NCI-H2196 treated with DMSO at 0.1 percent for 48 hours (cell line): ENCODE results near the gene SDK1.
"Not testable (repeated sequence)": the region's sequence is repeated elsewhere in the genome, so short reads cannot be mapped to it uniquely, and the experiment has no call there.

Source experiments
- DNase-seq: peaks from one replicate; lab custom pipeline; 2025; ENCODE audit not compliant: unreplicated experiment; lab: John Stamatoyannopoulos, UW

SDK1 gene

DNA sequence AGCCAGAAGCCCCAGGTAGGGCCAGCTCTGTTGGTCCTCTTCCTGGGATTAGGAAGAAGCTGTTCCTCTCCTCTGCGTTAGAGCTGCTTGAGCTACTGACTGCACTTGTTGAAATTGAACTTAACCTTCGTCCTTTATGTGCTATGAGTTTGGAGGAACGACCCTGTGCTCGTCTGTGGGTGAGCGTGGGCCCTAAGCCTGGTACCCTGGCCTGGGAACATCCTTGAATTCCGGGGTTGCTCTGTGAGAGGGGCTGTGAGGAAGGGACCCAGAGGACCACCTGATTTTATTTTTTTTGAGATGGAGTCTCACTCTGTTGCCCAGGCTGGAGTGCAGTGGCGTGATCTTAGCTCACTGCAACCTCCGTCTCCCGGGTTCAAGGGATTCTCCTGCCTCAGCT is 933.8 kb downstream of the SDK1 start:
- no peak for DNase-seq

DNA sequence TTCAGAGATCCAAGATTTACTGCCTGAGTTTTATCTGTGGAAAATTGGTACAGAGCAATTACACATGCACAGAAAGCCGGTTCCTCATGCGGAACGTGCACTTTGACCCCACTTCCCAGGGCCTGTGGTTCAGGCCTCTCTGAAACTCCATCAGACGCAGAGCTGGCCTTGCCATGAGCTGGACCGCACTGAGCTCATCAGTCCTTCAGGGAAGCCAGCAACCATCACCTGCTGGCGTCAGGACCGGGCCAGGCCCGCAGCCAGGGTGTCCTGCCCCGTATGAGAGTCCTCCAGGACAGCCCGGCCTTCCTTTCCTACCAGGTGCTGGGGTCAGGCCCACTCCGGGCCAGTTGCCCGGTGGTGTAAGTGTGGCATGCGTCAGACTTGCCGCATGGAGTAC is 934.5 kb downstream of the SDK1 start:
- no peak for DNase-seq

DNA sequence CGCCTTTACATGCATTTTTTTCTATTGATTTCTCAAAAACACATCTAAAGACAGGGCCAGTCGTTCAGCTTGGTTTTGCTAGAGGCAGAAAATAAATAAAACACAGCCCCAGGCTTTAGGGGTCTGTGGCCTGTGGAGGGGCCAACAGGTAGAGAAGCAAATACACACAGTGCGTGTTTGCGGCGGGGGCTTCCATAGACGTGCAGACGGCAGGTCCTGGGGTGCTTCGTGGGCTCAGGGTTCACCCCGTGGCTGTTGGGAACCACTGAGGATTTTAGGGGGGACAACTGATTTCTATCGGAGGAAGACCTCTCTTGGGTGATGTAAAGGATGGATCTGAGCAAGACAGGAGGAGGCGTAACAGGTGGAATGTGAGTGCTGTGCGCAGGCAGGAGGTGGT is 935.3 kb downstream of the SDK1 start:
- DNase-seq = no peak

GRCh38 chr7:4236873-4237272 is 935.8 kb downstream of the SDK1 start:
- DNase-seq = not testable (repeated sequence)

DNA sequence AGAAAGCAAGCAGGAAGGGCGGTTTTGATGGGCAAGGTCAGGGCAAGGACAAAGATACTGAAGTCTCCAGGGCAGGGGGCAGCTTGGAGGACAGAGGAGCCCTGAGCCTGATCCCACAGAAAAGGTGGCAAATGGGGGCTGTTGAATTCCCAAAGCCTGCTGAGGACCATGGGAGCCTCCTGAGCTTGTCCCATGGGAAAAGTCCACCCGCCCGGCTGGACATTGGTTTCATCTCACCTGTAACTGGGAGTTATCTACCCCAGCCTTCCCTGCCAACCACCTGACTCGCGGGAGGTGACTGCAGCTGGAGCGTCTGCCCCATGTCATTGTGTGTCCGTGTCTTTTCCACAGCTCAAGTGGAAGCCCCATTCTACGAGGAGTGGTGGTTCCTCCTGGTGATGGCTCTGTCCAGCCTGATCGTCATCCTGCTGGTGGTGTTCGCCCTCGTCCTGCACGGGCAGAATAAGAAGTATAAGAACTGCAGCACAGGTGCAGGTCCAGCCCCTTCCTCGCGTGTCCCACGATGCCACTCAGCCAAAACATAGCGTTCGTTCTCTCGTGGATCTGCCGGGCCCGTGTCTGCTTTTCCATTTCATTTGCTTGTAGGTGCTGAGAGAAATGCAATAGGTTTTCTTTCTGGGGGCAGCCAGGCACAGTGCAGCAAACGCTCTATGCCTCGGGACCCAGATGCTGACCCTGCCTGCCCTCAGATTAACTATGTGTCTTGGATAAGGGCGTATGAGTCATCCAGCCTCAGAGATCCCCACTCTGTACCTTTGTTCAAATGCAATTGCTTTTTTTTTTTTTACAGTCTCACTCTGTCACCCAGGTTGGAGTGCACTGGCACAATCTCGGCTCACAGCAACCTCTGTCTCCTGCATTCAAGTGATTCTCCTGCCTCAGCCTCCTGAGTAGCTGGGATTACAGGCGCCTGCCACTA is 936.5 kb downstream of the SDK1 start:
- no peak for DNase-seq

GRCh38 chr7:4238861-4239260 is 937.8 kb downstream of the SDK1 start:
- DNase-seq = no peak

- DNase-seq = no peak
Measured at GRCh38 chr7:4240042-4240441, 939.0 kb downstream of the SDK1 start.

DNA sequence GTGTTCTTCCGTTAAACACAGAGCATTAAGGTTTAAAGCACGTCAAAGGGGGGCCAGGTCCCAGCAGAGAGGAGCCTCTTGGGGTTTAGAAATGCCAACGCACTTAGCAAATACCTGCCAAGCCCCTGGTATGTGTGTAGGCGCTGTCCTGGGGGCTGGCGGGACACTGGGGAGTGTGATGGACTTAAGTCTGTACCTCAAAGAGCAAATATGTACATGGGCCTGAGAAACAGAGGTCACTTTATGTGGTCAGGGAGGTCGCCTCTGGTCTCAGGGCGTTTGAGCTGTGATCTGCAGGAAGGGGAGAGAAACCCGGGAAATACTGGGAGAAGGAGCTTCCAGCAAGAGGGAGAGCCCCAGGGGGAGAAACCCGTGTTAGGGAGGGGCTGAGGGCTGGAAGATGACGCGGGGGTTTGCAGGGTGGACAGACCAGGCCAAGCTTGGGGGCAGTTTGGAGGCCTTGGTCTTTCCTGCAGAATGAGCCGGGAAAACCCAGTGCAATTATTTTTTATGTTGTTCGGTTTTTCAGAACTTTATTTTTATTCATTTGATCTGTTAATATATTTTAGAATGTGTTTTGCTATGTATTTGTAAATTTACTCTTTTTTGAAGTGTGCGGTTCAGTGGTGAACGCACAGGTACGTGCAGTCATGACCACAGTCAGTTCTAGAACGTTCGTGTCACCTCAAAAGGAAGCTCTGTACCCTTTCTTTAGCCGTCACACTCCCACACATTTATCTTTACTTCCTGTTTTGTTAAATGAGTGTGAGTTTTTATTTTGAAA is 939.7 kb downstream of the SDK1 start:
- DNase-seq = no peak

DNA sequence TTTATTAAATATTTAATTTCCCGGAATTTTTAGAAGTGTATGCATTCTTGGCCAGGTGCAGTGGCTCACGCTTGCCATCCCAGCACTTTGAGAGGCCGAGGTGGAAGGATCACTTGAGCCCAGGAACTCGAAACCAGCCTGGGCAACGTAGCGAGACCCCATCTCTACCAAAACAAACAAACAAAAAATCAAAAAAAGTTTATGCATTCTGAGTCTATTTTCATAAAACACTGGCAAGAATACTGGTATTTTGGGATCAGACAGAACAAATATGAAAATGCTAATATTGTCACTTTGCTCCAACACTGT is 940.2 kb downstream of the SDK1 start:
- no peak for DNase-seq

GRCh38 chr7:4241791-4242190 is 940.7 kb downstream of the SDK1 start:
- DNase-seq = no peak

DNA sequence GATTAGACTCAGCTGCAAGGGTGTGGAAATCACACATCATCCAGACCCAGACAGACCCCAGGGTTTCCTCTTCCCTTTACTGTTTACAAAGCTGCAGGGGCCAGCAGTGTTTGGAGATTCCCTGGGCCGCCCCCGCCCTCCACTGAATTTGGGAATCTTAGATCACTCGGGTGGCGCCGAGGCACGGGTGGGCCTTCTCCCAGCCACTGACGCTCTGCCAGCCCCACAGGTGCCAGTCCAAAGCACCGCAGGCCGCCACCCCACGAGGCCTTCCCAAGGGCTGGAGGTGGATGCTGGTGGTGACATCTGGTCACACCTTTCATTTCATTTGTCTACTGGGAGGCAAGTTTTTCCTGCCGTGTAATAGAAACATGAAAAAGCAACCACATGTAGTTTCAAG is 941.7 kb downstream of the SDK1 start:
- DNase-seq = no peak

- DNase-seq = no peak
Measured at GRCh38 chr7:4244041-4244440, 943.0 kb downstream of the SDK1 start.

DNA sequence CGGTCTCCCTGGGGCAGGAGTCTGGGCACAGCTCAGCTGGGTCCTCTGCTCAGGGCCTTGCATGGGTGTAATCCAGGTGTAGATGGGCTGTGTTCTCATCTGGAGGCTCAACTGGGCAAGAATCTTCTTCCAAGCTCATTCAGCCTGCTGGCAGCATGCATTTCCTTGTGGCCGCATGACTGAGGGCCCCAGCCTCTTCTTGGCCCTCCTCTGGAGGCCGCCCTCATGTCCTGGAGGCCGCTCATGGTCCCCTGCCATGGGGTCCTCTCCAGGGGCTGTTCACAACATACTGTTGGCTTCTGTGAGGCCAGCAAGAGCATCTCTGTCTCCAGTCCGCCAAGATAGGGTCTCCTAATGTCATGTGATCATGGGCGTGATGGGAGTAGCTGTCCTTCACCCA is 943.6 kb downstream of the SDK1 start:
- DNase-seq = no peak

- DNase-seq = no peak
Measured at GRCh38 chr7:4245135-4245865, 944.2 kb downstream of the SDK1 start.

DNA sequence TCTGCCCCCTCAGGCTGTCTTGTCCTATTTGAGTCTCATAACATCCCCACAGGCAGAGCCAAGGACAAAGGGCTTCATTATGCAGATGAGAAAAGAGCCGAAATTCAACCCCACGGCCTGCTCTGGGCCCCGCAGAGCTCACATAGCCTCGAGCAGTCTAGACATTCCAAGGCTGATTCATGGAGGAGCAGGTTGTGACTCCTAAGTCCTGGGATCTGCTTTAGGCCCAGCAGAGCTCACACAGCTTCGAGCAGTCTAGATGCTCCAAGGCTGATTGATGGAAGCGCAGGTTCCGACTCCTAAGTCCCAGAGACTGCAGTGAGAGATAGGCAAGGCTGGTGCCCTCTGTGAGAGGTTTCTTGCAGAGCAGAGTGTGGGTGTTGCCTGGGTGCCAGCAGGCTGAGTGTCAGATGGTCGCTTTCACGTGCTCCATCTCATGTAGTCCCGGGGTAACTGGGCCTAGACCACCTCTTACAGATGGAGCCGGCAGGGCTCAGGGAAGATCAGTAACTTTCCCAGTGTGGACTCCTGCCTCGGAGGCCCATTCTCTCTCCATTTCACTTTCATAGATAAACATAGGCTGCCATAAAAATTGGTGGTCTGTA is 944.9 kb downstream of the SDK1 start:
- DNase-seq = no peak

- DNase-seq = no peak
Measured at GRCh38 chr7:4246536-4246935, 945.5 kb downstream of the SDK1 start.

- no peak for DNase-seq
Measured at GRCh38 chr7:4247106-4247876, 946.2 kb downstream of the SDK1 start.

GRCh38 chr7:4248295-4248694 is 947.2 kb downstream of the SDK1 start:
- DNase-seq = no peak

- no peak for DNase-seq
Measured at GRCh38 chr7:4249241-4249640, 948.2 kb downstream of the SDK1 start.

- DNase-seq = no peak
Measured at GRCh38 chr7:4255336-4255735, 954.3 kb downstream of the SDK1 start.

DNA sequence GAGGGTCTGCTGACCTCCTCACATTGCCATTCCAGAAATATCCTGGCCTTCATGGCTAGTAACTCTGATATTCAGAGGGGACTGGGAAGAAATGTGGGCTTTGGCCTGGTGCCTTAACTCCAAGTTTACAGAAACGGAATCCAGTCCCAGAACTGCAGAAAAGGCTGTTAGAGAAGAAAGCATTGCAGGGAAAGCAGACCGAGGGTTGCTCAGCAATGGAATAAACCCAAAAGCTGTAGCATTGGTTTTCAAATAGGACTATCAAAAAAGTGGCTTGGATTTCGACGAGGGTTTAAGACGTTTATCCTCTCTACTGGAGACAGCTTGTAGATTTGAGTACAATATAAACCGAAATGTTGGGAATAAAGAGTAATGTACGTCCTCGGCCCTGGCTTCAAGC is 955.2 kb downstream of the SDK1 start:
- no peak for DNase-seq
